Measurements from ENCODE around the gene NTHL1.

NTHL1 gene

GRCh38 chr16:2047330-2048115 is at the start of gene NTHL1, which contains the start of gene TSC2:
TSS of gene NTHL1 (minus strand) at chr16:2047834. CDS start at chr16:2047823, 11 bp downstream.
TSS of gene TSC2 (plus strand) at chr16:2047985. CDS start at chr16:2048616, 631 bp downstream.
- peak; percentile 90 for DNase-seq (ENCODE audit: low read depth)

DNA sequence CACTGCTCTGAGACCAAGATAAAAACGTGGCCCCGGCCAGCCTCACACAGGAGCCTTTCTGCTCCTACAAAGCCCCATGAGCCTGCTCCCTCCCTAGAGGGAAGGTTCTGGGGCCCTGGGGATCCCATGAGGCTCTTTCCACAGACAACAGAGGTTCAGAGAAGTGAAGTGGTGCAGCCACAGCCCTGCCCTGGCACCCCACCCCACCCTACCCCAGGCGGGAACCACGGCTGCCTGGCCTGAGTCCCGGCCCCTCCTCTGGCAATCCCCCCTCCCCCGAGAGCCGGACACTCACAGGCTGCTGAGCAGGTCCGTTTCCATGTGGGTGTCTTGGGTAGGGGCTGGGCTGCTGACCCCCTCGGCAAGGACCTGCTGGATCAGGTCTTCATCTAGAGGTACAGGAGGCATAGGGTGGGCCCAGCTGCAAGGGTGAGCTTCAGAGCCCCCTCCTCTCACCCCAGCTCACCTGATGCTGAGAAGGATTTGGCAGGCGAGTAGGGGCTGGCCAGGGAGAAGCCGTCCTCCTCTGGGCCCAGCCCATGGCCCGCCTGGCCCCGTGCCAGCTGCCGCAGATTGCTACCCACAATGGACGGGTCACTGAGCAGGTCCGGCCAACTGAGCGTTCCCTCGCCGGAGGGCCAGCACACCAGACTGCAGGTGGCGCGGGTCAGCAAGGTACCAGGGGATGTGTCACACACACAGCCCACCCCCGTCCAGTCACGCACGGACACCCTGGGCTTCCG is 49.4 kb upstream of the NTHL1 start:
- no peak for DNase-seq (ENCODE audit: low read depth)

DNA sequence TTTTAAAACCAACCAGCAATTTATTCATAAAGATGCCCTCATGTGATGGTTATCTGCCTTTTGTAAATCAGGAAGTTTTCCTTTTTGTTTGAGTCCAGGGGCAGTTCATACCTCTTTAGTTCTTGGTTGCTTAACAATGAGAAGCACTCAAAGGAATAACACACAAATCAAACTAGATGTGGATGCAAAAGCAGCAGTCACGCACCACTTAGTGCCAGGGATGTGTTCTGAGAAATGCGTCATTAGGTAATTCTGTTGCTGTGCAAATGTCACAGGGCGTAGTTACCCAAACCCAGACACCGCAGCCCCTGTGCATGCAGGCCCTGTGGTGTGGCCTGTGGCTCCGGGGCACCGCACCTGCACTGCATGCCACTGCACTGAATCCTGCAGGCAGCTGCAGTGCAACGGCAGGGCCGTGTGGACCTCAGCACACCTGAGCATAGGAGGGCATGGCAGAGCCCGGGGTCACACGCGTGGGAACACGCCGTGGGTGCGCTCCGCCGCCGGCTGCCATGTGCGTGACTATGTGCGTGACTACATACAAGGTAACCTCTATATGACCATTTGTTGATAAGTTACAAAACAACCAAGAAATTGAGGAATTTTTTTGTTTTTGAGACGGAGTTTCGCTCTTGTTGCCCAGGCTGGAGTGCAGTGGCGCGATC is 48.4 kb upstream of the NTHL1 start:
- DNase-seq (ENCODE audit: low read depth): no peak

DNA sequence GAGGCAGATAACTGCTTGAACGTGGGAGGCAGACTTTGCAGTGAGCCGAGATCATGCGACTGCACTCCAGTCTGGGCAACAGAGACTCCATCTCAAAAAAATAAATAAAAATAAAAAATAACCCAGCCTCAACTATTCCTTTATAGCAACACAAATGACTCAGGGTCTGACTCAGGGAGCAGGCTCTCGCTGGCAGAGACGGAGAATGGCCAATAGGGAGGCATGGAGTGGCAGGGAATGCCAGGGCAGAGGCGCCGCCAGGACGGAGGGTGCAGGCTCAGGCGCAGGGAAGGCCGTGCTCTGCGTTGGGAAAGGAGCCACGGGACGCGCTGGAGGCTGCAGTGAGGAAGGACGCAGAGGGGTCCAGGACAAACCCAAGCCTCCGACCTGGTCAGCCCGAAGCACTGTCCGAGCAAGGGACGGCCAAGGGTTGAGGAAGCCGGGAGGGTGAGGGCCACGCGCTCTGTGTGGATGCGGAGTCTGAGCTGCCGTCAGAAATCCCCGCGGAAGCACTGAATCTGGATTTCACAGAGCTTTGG is 47.8 kb upstream of the NTHL1 start:
- DNase-seq (ENCODE audit: low read depth): no peak

- DNase-seq (ENCODE audit: low read depth): no peak
Observed at GRCh38 chr16:2093793-2094192, 46.2 kb upstream of the NTHL1 start.

GRCh38 chr16:2092866-2093265 is 45.2 kb upstream of the NTHL1 start:
- no peak for DNase-seq (ENCODE audit: low read depth)

GRCh38 chr16:2092256-2092620 is 44.6 kb upstream of the NTHL1 start:
- no peak for DNase-seq (ENCODE audit: low read depth)

DNA sequence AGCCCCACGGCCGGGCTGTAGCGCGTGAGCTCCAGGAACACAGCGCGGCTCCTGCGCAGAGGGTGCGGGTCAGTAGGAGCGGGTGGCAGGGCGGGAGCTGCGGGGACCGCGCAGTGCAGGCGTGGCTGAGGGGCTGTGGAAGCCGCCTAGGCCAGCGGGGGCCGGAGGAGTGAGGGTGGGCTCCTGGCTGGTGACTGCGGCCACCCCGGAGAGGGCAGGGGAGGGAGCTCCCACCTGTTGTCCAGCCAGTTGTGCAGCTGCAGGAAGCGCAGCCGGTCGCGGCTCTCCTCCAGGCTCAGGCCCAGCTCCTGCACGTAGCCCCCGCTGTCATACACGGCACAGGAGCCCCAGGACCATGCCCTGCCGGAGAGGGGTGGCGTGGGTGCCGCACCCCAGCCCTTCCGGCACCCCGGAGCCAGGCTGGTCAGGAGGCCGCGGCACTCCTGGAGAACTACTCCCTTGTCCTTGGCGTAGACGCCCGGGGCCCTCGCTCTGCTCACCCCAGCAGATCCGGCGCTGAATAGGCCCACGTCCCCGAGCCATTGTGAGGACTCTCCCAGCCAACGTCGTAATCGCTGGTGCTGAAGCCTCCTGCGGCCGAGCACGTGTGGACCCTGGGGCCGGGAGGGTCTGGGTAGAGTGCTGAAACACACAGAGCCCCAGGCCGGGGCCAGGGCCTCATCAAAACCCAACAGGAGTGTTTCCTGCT is 44.1 kb upstream of the NTHL1 start:
- no peak for DNase-seq (ENCODE audit: low read depth)

DNA sequence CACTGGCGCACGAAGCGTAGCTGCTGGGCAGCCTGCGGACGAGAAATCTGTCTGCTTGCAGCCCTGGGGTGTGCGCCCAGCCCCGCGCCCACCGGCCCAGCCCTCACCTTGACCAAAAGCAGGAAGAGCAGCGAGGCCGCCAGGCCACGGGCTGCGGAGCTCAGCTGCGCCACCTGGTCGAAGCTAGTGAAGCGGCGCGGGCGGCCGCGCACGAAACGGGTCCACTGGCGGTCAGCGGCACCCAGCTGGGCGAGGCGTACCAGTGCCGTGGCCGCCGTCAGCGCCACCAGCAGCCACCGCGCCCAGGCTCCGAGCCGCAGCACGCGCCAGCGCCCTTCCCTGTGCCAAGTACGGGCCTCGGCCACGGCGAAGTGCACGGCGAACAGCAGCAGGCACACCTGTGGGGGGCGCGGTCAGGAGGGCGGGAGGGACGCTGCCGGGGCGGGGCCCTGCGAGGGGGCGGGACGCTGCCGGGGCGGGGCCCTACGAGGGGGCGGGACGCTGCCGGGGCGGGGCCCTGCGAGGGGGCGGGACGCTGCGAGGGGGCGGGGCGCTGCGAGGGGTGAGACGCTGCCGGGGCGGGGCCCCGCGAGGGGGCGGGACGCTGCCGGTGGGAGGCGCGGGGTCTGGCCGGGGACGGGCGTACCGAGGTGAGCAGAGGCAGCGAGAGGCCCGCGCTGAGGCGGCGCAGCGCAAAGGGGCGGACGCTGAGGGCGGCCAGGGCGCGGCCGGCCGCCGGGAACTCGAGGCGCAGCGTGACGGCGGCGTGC is 43.3 kb upstream of the NTHL1 start:
- no peak for DNase-seq (ENCODE audit: low read depth)

- DNase-seq (ENCODE audit: low read depth): no peak
Observed at GRCh38 chr16:2090481-2090776, 42.8 kb upstream of the NTHL1 start.

GRCh38 chr16:2089706-2090480 is 42.3 kb upstream of the NTHL1 start:
- no peak for DNase-seq (ENCODE audit: low read depth)

- DNase-seq (ENCODE audit: low read depth): no peak
Observed at GRCh38 chr16:2088759-2089358, 41.2 kb upstream of the NTHL1 start.

DNA sequence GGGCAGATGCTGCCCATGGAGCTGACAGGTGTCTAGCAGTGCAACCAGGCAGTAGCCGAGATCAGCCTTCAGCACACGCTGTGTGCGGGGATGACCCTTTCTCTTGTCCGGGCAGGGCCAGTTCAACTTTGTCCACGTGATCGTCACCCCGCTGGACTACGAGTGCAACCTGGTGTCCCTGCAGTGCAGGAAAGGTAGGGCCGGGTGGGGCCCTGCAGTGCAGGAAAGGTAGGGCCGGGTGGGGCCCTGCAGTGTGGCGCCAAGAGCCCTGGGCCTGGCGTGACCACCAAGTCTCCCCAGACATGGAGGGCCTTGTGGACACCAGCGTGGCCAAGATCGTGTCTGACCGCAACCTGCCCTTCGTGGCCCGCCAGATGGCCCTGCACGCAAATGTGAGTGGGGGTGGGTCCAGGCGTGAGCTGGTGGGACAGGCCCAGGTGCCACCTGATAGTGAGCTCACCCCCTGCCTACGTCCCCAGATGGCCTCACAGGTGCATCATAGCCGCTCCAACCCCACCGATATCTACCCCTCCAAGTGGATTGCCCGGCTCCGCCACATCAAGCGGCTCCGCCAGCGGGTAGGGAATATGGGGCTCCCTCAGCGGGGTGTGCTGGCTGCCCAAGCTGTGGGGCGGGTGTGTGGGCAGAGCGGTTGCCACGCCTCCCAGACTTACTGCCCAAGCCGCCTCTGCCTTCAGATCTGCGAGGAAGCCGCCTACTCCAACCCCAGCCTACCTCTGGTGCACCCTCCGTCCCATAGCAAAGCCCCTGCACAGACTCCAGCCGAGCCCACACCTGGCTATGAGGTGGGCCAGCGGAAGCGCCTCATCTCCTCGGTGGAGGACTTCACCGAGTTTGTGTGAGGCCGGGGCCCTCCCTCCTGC is 40.4 kb upstream of the NTHL1 start:
- no peak for DNase-seq (ENCODE audit: low read depth)

DNA sequence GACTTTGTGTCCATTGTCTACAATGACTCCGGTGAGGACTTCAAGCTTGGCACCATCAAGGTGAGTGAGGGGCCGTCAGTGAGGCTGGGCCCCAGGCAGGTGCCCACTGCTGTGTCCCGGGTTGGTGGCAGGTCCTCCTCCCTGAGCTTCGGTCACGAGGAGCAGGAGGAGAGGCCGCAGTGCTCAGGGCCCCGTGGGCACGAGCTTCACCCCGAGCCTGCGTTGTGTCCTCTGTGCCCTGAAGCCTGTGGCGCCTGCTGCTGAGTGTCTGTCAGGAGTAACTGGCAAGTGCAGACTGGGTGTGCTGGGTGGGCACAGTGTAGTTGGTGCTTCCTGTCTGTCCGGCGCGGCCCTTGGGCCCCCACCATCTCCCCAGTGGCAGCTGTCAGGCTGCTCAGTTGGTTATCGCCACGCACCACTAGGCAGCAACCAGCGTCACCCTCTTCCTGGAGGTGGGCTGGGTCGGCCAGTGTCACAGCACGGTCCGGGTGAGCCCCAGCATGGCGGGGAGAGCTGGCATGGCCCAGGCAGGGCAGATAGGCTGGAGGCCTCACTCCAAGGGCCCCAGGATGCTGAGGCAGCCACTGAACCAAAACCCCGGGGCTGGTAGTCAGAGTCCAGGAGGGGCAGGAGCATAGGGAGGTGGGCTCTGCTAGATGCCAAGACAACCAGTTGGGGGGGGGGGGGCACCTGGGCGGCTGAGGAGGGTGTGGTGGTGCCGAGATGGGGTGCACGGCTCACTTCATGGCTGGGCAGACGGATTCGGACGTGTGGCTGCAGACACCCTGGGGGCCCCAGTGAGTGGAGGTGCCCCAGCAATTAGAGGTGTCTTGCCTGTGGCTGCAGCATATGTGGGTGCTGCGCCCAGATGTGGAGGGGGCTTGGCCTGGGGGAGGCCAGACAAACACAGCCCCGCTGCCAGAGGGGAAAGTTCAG is 39.4 kb upstream of the NTHL1 start:
- DNase-seq (ENCODE audit: low read depth): no peak

GRCh38 chr16:2086106-2086742 is 38.6 kb upstream of the NTHL1 start:
- no peak for DNase-seq (ENCODE audit: low read depth)

DNA sequence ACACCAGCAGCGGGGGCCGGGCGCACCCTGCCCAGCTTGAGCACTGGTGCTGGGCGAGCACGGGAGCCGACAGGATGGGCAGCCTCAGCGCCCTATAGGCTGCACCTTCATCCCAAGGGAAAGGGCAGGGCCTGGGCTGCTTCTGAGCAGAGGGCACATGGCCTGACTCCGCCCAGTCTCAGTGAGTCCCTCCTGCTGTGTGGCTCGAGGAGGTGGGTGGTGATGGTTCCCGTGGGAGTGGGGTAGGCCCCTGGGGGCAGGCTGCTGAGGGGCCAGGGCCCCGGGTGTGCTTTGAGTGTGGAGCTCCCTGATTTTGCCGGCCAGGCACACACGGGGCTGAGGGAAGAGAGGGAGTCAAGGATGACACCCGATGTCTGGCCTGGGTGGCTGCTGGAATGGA is 38.0 kb upstream of the NTHL1 start:
- DNase-seq (ENCODE audit: low read depth): no peak

- no peak for DNase-seq (ENCODE audit: low read depth)
Observed at GRCh38 chr16:2084895-2085625, 37.4 kb upstream of the NTHL1 start.
